Fibroblast of lung (primary cell): ENCODE results near the gene MSI2. TPM values are rescaled to one million over a fixed set of nuclear protein-coding genes. Genes with fewer than 3 reads are reported as not detected.

ENCODE experiments used
- DNase-seq, 2 donors: peaks; one replicate each; pipeline versions ENCODE4 v3.0.0 to v3.0.0-alpha.2; 2010; ENCODE audit warnings: low read depth in 2 of 2
- H2AFZ ChIP-seq: 2 replicates; pipeline ENCODE4 v1.5.1; 2012; ENCODE audit warnings: low read length, control low read depth, inconsistent platforms
- H3K27ac ChIP-seq: 2 replicates; pipeline ENCODE4 v1.5.1; 2011; ENCODE audit warnings: low read length, control low read depth; ENCODE audit not compliant: insufficient read depth
- H3K27me3 ChIP-seq: 2 replicates; pipeline ENCODE4 v1.5.1; 2011; ENCODE audit warnings: mild to moderate bottlenecking, low read length; ENCODE audit not compliant: control insufficient read depth, insufficient read depth
- H3K36me3 ChIP-seq: 2 replicates; pipeline ENCODE4 v1.5.1; 2011; ENCODE audit warnings: low read length; ENCODE audit not compliant: control insufficient read depth, insufficient read depth
- H3K4me1 ChIP-seq: 2 replicates; pipeline ENCODE4 v1.5.1; 2011; ENCODE audit warnings: low read length; ENCODE audit not compliant: control insufficient read depth, insufficient read depth; ENCODE audit errors: extremely low read depth
- H3K4me2 ChIP-seq: 2 replicates; pipeline ENCODE4 v1.5.1; 2011; ENCODE audit warnings: low read length, control low read depth; ENCODE audit not compliant: insufficient read depth; ENCODE audit errors: extremely low read depth
- H3K4me3 ChIP-seq, 4 experiments: fragments of 200-600 bp in 1 of 4; sonication (generic) in 1 of 4; replicated peaks in 1 of 4; 2 replicates each; pipeline ENCODE4 v1.5.1; 2011 to 2016; ENCODE audit warnings: low read length in 4 of 4, low read depth in 3 of 4, mild to moderate bottlenecking in 3 of 4, control low read depth in 2 of 4, inconsistent platforms in 1 of 4, mixed read lengths in 1 of 4; ENCODE audit not compliant: insufficient read depth in 1 of 4; ENCODE audit errors: control extremely low read depth in 1 of 4
- H3K79me2 ChIP-seq: 2 replicates; pipeline ENCODE4 v1.5.1; 2012; ENCODE audit warnings: mild to moderate bottlenecking, low read length, inconsistent platforms; ENCODE audit not compliant: control insufficient read depth, insufficient read depth
- H3K9ac ChIP-seq: 2 replicates; pipeline ENCODE4 v1.5.1; 2011; ENCODE audit warnings: mild to moderate bottlenecking, low read length, control low read depth; ENCODE audit not compliant: insufficient read depth
- H3K9me3 ChIP-seq: 2 replicates; pipeline ENCODE4 v1.5.1; 2012; ENCODE audit warnings: low read depth, low read length; ENCODE audit not compliant: control insufficient read depth, insufficient read depth
- H4K20me1 ChIP-seq: 2 replicates; pipeline ENCODE4 v1.5.1; 2011; ENCODE audit warnings: low read length; ENCODE audit not compliant: control insufficient read depth, insufficient read depth; ENCODE audit errors: extremely low read depth
- EZH2 ChIP-seq: IDR thresholded peaks from 2 replicates; pipeline ENCODE4 v1.5.1; 2012; ENCODE audit warnings: low read length, control low read depth, mild to moderate bottlenecking; ENCODE audit errors: missing control alignments
- polyA plus RNA-seq, 2 donors: library from polyadenylated mRNA; depleted of rRNA in 1 of 2; stranded (reverse) in 1 of 2; unstranded in 1 of 2; fragments of >200 nt; gene quantifications; 2 replicates each; pipeline ENCODE4 v1.2.1, GENCODE V29; 2011 to 2012; ENCODE audit warnings: missing spikeins in 1 of 2
- total RNA-seq: library from RNA; depleted of rRNA; stranded (reverse); fragments of >200 nt; gene quantifications from 2 replicates; pipeline ENCODE4 v1.2.1, GENCODE V29; 2014
- TF ChIP-seq, protein P1 (sequence below), 2 donors: IDR thresholded peaks in 1 of 2; conservative IDR thresholded peaks in 1 of 2; 1 replicate in 1 of 2; 2 replicates in 1 of 2; pipeline ENCODE4 v1.5.1; 2011 to 2012; ENCODE audit warnings: low read length in 2 of 2, control low read depth in 1 of 2, inconsistent platforms in 1 of 2, low read depth in 1 of 2, mild to moderate bottlenecking in 1 of 2

The MSI2 gene
- total and polyA plus RNA-seq, 2 donors (not counting 1 experiment from before 2014, with no cell fraction given): 6.8 to 14.2 TPM

DNA sequence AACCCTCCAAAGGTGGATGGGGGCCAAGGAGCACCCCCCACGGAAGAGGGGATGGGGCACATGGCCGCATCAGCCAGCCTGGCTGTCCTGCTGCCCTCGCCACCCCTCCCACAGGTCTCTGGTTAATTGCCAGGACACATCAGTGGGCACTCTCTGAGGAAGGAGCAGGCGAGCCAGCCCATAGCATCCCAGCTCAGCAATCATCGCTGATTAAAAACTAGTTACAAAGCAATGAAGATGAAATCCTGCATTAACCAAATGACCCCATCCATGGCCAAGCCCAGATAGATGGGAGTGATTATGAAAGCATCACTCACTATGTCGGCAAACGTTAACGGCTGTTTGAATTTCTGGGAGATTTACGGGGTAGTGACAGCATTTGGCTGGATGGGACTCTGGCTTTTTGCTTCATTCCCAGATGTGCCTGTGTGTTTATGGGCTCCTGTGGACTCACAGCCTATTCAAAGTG lies 443.5 kb downstream of the MSI2 start:
- no peaks in the 10 kb centered on the region for H3K9me3 ChIP-seq
- DNase-seq: no peak

DNA sequence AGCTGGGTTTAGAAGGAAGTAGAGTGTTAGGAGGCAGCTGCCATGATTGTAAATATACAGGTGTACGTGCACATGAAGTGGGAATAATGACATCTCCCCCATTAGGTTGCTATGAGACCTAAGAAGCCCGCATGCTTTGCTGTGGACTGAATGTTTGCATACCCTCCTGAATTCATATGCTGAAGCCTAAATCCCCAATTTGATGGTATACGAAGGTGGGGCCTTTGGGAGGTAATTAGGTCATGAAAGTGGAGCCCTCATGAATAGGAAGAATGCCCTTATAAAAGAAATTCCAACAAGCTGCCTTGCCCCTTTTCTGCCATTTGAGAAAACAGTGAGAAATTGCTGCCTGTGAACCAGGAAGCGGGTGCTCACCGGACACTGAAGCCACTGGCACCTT lies 444.8 kb downstream of the MSI2 start:
- Histone ChIP-seq H3K4me1 (no peaks in the 10 kb centered on the region), H3K4me2 (no peak overlapping the region), H3K27ac (no peak overlapping the region), H3K36me3 (no peaks in the 10 kb centered on the region), H4K20me1 (no peaks in the 10 kb centered on the region), H3K4me3 (no peak overlapping the region), H3K27me3 (peaks cover 2% of the 10 kb centered on the region), H3K79me2 (no peaks in the 10 kb centered on the region), H3K9me3 (no peaks in the 10 kb centered on the region), H2AFZ (no peak overlapping the region), H3K9ac (no peak overlapping the region)
- no peak for DNase-seq
- TF ChIP-seq EZH2: no peak
- TF ChIP-seq, protein P1, sequence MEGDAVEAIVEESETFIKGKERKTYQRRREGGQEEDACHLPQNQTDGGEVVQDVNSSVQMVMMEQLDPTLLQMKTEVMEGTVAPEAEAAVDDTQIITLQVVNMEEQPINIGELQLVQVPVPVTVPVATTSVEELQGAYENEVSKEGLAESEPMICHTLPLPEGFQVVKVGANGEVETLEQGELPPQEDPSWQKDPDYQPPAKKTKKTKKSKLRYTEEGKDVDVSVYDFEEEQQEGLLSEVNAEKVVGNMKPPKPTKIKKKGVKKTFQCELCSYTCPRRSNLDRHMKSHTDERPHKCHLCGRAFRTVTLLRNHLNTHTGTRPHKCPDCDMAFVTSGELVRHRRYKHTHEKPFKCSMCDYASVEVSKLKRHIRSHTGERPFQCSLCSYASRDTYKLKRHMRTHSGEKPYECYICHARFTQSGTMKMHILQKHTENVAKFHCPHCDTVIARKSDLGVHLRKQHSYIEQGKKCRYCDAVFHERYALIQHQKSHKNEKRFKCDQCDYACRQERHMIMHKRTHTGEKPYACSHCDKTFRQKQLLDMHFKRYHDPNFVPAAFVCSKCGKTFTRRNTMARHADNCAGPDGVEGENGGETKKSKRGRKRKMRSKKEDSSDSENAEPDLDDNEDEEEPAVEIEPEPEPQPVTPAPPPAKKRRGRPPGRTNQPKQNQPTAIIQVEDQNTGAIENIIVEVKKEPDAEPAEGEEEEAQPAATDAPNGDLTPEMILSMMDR (conservative IDR thresholded peaks at IDR 0.05 in 1 of 2, IDR thresholded peaks at IDR 0.05 in 1 of 2; ENCODE audit: low read depth in 1 of 2, low read length in 2 of 2): no peak

More for the DNA sequence above, 443.5 kb downstream of the MSI2 start:
- H3K27ac ChIP-seq: no peak overlapping the region
- no peaks in the 10 kb centered on the region for H4K20me1 ChIP-seq
- H3K36me3 ChIP-seq: no peaks in the 10 kb centered on the region
- H3K79me2 ChIP-seq: no peaks in the 10 kb centered on the region
- peak; percentile 23 for TF ChIP-seq EZH2
- TF ChIP-seq, protein P1 (conservative IDR thresholded peaks at IDR 0.05 in 1 of 2, IDR thresholded peaks at IDR 0.05 in 1 of 2; ENCODE audit: low read depth in 1 of 2, low read length in 2 of 2): no peak
- no peaks in the 10 kb centered on the region for H3K4me1 ChIP-seq
- H3K4me3 ChIP-seq: no peak overlapping the region
- H3K9ac ChIP-seq: no peak overlapping the region
- no peak overlapping the region for H3K4me2 ChIP-seq
- H3K27me3 ChIP-seq: peaks cover 2% of the 10 kb centered on the region
- no peak overlapping the region for H2AFZ ChIP-seq

DNA sequence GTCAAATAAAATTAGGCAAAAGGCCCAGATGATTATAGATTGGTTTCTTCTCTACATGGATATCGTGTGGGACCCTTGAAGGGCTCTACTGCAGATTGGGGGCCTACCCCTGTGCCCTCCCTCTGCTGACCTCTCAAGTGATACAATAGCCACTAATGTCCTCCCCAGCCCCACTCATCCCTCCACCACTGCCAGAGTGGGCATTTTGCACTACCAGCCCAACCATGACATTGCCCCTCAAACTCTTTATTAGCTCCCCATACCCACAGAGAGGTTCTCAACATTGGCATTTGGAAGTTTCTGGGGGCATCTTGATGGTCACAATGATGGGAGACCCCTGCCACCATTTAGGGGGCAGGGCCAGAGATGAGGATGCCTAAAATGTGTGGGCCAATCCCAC lies 446.9 kb downstream of the MSI2 start:
- TF ChIP-seq, protein P1 (conservative IDR thresholded peaks at IDR 0.05 in 1 of 2, IDR thresholded peaks at IDR 0.05 in 1 of 2; ENCODE audit: low read depth in 1 of 2, low read length in 2 of 2): no peak
- TF ChIP-seq EZH2: no peak
- Histone ChIP-seq H3K27ac (no peak overlapping the region), H2AFZ (no peak overlapping the region), H3K9ac (no peak overlapping the region), H3K4me1 (no peaks in the 10 kb centered on the region), H3K36me3 (no peaks in the 10 kb centered on the region), H3K79me2 (no peaks in the 10 kb centered on the region), H3K4me2 (no peak overlapping the region), H3K4me3 (no peak overlapping the region), H3K9me3 (no peaks in the 10 kb centered on the region), H4K20me1 (no peaks in the 10 kb centered on the region), H3K27me3 (peaks cover 2% of the 10 kb centered on the region)
- no peak for DNase-seq
